Measurements from ENCODE around the gene C11orf91. TPM values are rescaled to one million over a fixed set of nuclear protein-coding genes. Genes with fewer than 3 reads are reported as not detected.

C11orf91 gene
- total RNA-seq, 1 experiment from 2014 or later: not detected

- no TSS peak for BruUV-seq (replicated peaks)
- H3K27ac ChIP-seq (ENCODE audit: low read depth, low read length, poor library complexity, severe bottlenecking): peak within 1 kb of the TSS; percentile 74
- ChIA-PET CTCF (interaction anchor here (0.5 to 0.6 kb wide), 3 partner anchors 48 to 364 kb away, joined by 3 to 4 read pairs (median 3); no protein-coding TSS in a partner anchor), POLR2A (ENCODE audit: low non-redundant PET) (interaction anchor here (0.5 kb wide), 1 partner anchor 36 kb away, joined by 3 read pairs; no protein-coding TSS in a partner anchor)
- TF ChIP-seq CTCF (conservative IDR thresholded peaks at IDR 0.05; ENCODE audit: low read depth, low read length) (no peak), EZH2 (IDR thresholded peaks at IDR 0.05; ENCODE audit: borderline replicate concordance, low read depth, low read length, poor library complexity, severe bottlenecking) (no peak)
- peak within 1 kb of the TSS; percentile 67 for H3K4me3 ChIP-seq (ENCODE audit: low read depth, low read length, poor library complexity, severe bottlenecking)
- H3K36me3 ChIP-seq (ENCODE audit: insufficient read depth, low read length, poor library complexity, severe bottlenecking): no peaks in the 10 kb centered on the region
- intact Hi-C loops (cut with micrococcal nuclease; ENCODE audit: unreplicated experiment): loop anchor here (2.0 to 5.0 kb wide), 2 partner anchors 373 to 574 kb away; partner anchors contain the start of gene CSTF3
- peak; percentile 99 for DNase-seq (ENCODE audit: low spot score)
- H3K9me3 ChIP-seq (ENCODE audit: low read depth, low read length, poor library complexity, severe bottlenecking): no peaks in the 10 kb centered on the region
- H3K27me3 ChIP-seq (replicated peaks; ENCODE audit: insufficient read depth, low read depth, low read length, poor library complexity): no peaks in the 10 kb centered on the region
- peaks cover 22% of the 10 kb centered on the region for H3K4me1 ChIP-seq (ENCODE audit: insufficient read depth, low read length, poor library complexity, severe bottlenecking)
Observed at GRCh38 chr11:33736148-33736812, 35.7 kb upstream of the C11orf91 start, which contains the start of gene CD59. Gene CD59, minus strand, starts transcription at chr11:33736423. Its CDS starts 13,978 bp downstream, at chr11:33722445.

GRCh38 chr11:33735271-33736147, 34.9 kb upstream of the C11orf91 start:
- peak overlapping the region; percentile 74 for H3K27ac ChIP-seq (ENCODE audit: low read depth, low read length, poor library complexity, severe bottlenecking)
- H3K36me3 ChIP-seq (ENCODE audit: insufficient read depth, low read length, poor library complexity, severe bottlenecking): no peaks in the 10 kb centered on the region
- no peaks in the 10 kb centered on the region for H3K27me3 ChIP-seq (replicated peaks; ENCODE audit: insufficient read depth, low read depth, low read length, poor library complexity)
- no peak for TF ChIP-seq EZH2 (IDR thresholded peaks at IDR 0.05; ENCODE audit: borderline replicate concordance, low read depth, low read length, poor library complexity, severe bottlenecking)
- TF ChIP-seq CTCF (conservative IDR thresholded peaks at IDR 0.05; ENCODE audit: low read depth, low read length): no peak
- POLR2A ChIA-PET (ENCODE audit: low non-redundant PET): no interaction called here
- CTCF ChIA-PET: no interaction called here
- intact Hi-C loops (cut with micrococcal nuclease; ENCODE audit: unreplicated experiment): loop anchor here (2.0 to 5.0 kb wide), 2 partner anchors 373 to 573 kb away; partner anchors contain the start of gene CSTF3
- no peaks in the 10 kb centered on the region for H3K9me3 ChIP-seq (ENCODE audit: low read depth, low read length, poor library complexity, severe bottlenecking)
- peak; percentile 65 for DNase-seq (ENCODE audit: low spot score)
- peak overlapping the region; percentile 67 for H3K4me3 ChIP-seq (ENCODE audit: low read depth, low read length, poor library complexity, severe bottlenecking)
- peaks cover 22% of the 10 kb centered on the region for H3K4me1 ChIP-seq (ENCODE audit: insufficient read depth, low read length, poor library complexity, severe bottlenecking)
- no TSS peak for BruUV-seq (replicated peaks)

GRCh38 chr11:33734441-33735270, 34.0 kb upstream of the C11orf91 start:
- TF ChIP-seq EZH2 (IDR thresholded peaks at IDR 0.05; ENCODE audit: borderline replicate concordance, low read depth, low read length, poor library complexity, severe bottlenecking) (no peak), CTCF (conservative IDR thresholded peaks at IDR 0.05; ENCODE audit: low read depth, low read length) (no peak)
- POLR2A ChIA-PET (ENCODE audit: low non-redundant PET): interaction anchor here (0.6 kb wide), 1 partner anchor 34 kb away, joined by 9 read pairs; the partner anchor contains the start of gene C11orf91
- TSS peak; percentile 47 for BruUV-seq (replicated peaks)
- CTCF ChIA-PET: no interaction called here
- H3K9me3 ChIP-seq (ENCODE audit: low read depth, low read length, poor library complexity, severe bottlenecking): no peaks in the 10 kb centered on the region
- no peaks in the 10 kb centered on the region for H3K27me3 ChIP-seq (replicated peaks; ENCODE audit: insufficient read depth, low read depth, low read length, poor library complexity)
- H3K4me1 ChIP-seq (ENCODE audit: insufficient read depth, low read length, poor library complexity, severe bottlenecking): peaks cover 22% of the 10 kb centered on the region
- H3K27ac ChIP-seq (ENCODE audit: low read depth, low read length, poor library complexity, severe bottlenecking): no peak overlapping the region
- intact Hi-C loops (cut with micrococcal nuclease; ENCODE audit: unreplicated experiment): loop anchor here (5.0 kb wide), 1 partner anchor 572 kb away; the partner anchor contains the start of gene CSTF3
- peak overlapping the region; percentile 67 for H3K4me3 ChIP-seq (ENCODE audit: low read depth, low read length, poor library complexity, severe bottlenecking)
- H3K36me3 ChIP-seq (ENCODE audit: insufficient read depth, low read length, poor library complexity, severe bottlenecking): no peaks in the 10 kb centered on the region
- DNase-seq (ENCODE audit: low spot score): no peak
